Jurkat, Clone E6-1 (cell line): Measurements from ENCODE around the gene PTRH1. TPM values are rescaled to one million over a fixed set of nuclear protein-coding genes. Genes with fewer than 3 reads are reported as not detected.
"Not testable (repeated sequence)": the region's sequence is repeated elsewhere in the genome, so short reads cannot be mapped to it uniquely, and the experiment has no call there.

Source experiments
- DNase-seq: peaks from one replicate; pipeline ENCODE4 v3.0.0-alpha.2; 2011; ENCODE audit warnings: low read depth, low spot score
- H3K4me3 ChIP-seq: 2 replicates; pipeline ENCODE4 v1.5.1; 2011; ENCODE audit warnings: mild to moderate bottlenecking, low read length, control low read depth, moderate library complexity
- polyA plus RNA-seq: library from polyadenylated mRNA; unstranded; fragments of >200 nt; gene quantifications from one replicate; pipeline ENCODE4 v1.2.1, GENCODE V29; 2012; ENCODE audit warnings: missing spikeins; ENCODE audit not compliant: insufficient read length, insufficient read depth

The PTRH1 gene, protein sequence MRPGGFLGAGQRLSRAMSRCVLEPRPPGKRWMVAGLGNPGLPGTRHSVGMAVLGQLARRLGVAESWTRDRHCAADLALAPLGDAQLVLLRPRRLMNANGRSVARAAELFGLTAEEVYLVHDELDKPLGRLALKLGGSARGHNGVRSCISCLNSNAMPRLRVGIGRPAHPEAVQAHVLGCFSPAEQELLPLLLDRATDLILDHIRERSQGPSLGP
- polyA plus RNA-seq: 25.7 TPM

DNA sequence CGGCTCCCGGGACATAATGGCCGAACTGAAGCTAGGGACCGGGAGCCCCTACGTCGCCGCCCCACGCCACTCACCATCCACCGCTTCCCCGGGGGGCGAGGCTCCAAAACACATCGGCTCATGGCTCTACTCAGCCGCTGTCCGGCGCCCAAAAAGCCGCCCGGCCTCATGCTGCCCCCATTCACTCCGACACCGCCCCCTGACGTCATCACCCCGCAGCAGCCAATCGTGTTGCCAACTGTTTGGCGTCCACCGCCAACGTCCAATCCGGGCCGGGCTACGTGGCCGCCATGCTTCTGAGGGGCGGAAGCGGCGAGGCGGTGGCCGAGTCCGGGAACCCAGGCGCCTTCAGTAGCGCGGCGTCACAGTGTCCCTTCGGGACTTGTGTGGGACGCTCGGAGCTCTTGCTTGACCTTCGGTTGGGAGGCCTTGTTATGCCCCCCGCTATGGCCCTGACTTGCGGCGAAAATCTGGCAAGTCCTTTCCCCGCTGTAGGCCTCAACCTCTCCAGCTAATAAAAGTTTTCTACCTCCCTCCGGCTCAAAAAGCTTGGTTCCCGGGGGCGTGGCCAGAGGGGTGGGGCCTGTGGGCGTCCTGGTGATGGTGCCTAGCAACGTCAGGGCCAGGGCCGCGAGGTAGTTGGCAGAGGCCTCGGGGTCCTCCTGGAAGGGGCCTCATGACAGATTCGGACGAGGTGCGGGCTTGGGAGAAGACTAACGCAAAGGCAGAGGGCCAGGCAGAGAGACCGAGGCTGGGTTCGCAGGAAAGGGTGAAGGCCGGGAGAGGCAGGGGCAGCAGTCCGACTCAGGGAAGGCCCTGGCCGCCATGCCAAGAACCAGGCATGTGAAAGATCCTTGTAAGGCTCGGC lies at the start of gene PTRH1, which contains the start of gene TTC16:
Gene PTRH1, minus strand, starts transcription at position 194 of the 868 bp plus-strand sequence. Its CDS starts 24 bp downstream, at position 170.
Gene TTC16, plus strand, starts transcription at position 610 of the 868 bp plus-strand sequence. Its CDS starts 67 bp downstream, at position 677.
- H3K4me3 ChIP-seq: peak within 1 kb of the TSS; percentile 82
- peak; percentile 86 for DNase-seq

DNA sequence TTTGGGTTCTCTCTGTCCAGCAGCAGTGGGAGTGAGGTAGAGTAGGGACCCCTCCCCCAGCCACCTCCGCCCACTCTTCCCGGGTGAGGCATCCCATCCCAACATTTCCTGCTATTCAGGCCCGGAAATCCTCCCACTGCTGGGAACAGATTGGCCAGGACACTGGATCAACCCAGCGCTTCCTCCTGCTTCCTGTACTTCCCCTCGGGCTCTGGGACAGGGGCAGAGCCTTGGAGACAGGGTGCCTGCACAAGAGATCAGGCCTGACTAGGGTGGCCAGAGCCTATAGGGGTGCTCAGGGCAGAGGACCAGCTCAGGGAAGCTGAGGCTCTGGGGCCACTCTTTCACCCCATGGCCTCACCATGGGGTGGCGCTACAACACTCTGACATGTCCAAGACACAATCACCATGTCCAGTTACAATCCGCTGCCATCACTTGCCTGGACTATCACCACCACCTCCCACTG lies 48.5 kb upstream of the PTRH1 start:
- no peak for DNase-seq
- H3K4me3 ChIP-seq: no peak overlapping the region

DNA sequence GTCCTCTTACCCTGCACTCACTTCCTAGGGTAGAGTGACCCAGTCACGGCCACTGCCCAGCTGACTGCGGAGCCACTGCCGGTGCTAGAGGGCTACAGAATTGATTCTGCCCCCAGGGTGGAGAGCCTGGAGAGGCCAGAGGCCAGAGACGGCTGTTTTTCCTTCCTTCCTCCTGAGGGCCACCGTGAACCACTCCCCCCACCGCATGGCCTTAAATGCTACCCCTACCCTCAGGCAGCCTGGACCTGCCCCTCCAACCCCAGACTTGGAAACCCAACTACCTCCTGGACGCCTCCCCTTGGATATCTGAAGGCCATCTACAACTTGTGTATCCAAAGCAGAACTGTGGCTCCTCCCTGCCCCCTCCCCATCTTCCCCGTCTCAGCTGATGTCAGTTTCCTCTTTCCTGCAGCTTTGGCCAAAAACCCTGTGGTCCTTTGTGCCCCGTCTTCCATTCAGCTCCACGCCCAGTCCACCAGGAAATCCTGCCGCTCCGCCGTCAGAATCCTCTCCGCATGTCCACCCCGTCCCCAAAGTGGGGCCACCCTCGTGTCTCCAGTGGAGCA lies 46.7 kb upstream of the PTRH1 start:
- no peak for DNase-seq
- H3K4me3 ChIP-seq: no peak overlapping the region

DNA sequence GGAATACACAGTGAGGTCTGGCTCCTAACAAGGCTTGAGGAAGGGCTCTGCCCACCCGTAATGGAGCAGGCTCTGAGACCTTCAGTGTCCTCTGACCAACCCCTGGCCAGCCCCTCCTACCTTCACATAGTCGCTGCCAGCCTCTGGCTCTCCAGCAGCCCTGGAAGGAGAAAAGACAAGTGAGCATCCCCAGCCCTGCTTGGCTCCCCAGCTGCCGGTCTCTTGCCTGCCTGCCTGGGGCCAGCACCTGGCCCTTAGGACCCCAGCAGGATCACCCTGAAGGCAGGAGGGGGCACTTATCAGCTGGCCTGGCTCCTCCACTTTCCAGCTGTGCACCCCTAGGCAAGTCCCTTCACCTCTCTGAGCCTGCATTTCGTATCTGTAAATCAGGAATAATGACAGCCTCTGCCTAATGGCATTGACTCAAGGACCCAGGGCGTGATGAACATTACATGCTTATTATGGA lies 46.1 kb upstream of the PTRH1 start:
- DNase-seq: no peak
- H3K4me3 ChIP-seq: no peak overlapping the region

DNA sequence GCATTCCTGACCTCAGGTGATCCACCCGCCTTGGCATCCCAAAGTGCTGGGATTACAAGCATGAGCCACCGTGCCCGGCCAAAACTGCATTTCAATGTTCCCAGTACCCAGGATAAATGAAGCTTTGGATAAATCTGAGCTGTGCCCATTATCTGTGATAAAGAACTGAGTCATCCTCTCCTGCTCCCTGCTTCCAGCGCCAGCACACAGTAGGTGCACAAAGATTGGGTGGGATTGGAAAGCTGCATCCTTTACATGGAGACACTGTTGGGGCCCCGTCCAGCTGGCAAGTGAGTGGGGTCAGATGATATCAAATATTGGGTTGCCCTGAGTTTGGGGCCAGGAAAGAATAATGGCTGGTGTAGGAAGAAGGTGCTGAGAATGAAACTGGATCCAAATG lies 45.6 kb upstream of the PTRH1 start:
- no peak for DNase-seq
- H3K4me3 ChIP-seq: no peak overlapping the region

DNA sequence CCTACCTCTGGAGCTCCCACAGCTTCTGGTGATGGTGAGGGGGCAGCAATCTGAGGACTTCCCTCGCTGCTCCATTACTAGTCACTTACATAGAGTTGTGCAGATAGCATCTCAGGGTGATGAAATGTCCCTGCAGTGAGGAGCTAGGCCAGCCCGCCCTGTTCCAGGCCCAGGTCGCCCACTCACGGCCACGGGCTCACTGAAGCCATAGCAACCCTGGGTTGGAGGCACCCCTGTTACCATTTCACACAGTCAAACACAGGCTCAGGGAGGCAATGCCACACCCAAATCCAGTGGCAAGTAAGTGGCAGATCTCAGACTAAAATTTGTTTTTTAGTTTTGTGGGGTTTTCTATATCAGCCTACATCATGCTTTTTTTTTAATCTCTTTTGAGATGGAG lies 43.4 kb upstream of the PTRH1 start:
- DNase-seq: no peak

DNA sequence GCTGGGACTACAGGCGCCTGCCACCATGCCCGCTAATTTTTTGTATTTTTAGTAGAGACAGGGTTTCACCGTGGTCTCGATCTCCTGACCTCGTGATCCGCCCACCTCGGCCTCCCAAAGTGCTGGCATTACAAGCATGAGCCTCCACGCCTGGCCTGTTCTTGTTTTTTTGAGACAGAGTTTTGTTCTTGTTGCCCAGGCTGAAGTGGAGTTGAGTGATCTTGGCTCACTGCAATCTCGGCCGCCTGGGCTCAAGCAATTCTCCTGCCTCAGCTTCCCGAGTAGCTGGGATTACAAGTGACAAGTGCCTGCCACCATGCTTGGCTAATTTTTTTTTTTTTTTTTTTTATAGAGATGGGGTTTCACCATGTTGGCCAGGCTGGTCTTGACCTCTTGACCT lies 41.3 kb upstream of the PTRH1 start:
- DNase-seq, H3K4me3 ChIP-seq: not testable (repeated sequence)

More for the DNA sequence above, 43.4 kb upstream of the PTRH1 start:
- H3K4me3 ChIP-seq: no peak overlapping the region

DNA sequence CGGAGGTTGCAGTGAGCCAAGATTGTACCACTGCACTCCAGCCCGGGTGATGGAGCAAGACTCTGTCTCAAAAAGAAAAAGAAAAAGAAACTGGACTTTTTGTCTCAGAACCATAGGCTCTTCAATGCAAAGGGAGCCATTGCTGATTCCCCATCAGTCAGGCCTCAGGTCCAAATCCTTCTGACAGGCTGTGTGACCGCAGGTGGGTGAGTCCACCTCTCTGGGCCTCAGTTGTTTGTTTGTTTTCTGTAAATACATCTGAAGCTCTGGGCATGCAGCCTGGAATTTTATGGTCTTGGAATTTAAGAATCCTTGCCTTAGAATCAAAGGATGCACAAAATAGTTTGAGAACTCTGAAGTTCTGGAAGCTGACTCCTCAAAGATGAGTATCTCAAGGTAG lies 40.8 kb upstream of the PTRH1 start:
- no peak overlapping the region for H3K4me3 ChIP-seq
- no peak for DNase-seq

DNA sequence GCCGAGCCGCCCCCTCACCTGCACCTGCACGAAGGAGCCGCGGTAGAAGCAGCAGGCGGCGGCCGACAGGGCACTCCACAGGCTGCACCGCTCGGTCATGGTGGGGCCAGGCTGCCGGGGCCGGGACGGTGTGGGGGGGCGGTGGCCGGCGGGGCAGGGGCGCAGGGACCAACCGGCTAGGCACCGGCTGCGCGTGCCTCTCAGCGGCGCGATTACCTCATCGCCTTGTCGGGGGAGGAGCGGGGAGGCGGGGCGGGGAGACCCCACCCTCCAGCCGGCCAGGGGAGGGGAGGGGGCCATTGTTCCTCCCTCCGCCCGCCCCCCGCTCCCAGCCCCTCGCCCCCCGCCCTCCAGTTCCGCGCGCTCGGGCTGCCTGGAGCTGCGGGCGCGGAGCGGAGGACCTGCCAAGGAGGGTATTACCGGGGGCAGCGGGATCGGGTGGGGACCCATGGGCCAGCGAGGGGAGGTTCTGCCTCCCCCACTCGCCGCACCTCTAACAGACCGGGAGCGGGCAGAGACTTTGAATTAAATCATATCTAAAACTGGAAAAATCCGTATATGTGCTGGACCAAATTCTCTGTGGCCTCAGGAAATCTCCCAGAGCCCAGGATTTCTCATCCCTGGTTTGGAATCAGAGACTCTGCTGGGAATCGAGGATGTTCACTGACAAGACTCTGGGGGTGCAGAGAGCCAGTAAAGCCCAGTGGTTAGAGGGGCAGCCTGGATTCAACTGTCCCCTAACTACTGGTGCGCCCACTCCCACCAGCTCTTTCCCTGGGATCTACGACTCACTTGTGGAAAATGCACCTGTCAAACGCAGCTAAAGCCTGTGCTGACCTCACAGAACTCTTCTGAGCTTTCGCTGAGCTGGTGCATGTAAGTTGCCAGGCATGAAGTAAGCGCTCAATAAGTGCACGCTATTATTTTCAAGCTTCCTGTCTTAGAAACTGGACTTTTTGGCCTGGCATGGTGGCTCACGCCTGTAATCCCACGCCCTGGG lies 39.9 kb upstream of the PTRH1 start:
- DNase-seq: no peak
- H3K4me3 ChIP-seq: no peak overlapping the region

DNA sequence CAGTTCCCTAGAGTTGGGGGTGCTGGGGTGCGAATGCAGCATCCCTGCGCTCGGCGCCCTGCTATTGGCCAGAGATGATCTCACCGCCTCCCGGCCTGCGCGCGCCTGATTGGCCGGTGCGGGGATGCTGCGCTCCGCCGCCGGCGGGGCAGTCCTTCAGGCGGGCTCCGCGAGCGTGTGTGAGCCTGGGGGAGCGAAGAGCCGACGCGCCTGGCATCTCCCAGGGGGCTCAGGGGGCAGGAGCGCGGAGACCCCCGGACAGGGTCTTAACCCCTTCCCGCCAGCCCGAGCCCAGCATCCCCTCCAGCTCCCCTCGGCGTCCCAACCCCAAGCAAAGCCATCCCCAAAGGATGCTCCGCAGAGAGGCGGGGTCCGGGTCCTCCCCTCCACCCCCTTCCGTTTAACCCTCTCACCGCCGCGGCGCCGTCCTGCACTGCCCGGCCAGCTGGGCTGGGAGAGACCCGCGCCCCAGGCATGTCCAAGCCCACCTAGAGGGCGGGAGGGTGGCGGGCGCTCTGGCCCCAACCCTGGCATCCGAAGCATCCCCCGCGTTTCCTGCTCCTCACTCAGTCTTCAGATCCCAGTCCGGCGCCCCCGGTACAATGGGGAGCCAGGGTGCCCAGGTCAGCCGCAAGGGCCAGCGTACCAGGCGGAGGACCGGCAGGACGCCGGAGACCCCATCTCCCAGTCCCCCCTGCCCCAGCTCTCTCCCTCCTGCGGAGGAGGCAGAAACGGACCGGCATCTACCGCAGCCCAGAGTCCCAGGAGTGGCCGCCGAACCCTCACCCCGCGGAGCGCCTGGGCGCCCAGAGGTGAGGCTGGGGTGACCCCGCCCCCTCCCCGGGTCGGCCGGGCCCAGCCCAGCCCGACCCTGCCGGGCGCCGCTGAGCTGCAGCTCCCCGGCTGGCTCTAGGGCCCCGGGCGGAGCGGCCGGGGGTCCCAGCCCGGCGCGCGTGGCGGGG lies 38.9 kb upstream of the PTRH1 start:
- no peak for DNase-seq
- H3K4me3 ChIP-seq: no peak overlapping the region

DNA sequence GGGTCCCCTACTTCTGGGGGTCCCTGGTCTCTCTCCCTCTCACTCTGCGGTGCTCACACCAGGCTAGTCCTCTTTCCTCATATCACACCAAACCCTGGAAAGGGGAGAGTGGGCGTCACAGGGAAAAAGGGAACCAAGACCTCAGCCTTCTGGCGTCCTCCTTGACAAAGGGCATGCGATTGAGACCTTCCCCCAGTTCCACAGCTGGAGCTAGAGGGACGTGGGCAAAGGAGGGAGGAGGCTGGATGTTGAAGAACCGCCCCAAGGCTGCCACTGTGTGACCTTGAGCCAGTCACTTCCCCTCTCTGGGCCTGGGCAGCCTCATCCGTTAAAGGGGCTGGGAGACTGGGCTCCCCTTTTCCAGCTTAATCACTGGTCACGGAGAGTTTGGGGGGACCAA lies 38.2 kb upstream of the PTRH1 start:
- H3K4me3 ChIP-seq: no peak overlapping the region
- no peak for DNase-seq

DNA sequence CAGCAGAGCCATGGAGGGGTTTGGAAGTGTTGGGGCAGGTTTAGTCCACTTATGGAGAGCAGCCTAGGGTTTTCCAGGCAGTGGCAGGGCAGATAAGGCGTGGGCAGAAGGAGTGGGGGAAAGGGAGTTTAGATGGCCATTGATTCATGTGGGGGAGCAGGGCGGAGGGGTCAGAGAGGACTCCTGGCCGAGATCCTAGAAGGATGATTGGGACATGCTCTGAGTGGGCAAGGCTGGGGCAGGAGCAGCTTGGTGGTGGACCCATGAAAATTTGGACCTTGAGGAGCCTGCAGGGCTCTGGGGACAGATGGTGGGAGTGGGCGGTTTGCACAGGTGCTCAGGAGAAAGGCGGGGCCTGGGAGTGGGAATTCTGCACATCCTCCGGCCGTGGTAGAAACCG lies 37.7 kb upstream of the PTRH1 start:
- no peak overlapping the region for H3K4me3 ChIP-seq
- no peak for DNase-seq

DNA sequence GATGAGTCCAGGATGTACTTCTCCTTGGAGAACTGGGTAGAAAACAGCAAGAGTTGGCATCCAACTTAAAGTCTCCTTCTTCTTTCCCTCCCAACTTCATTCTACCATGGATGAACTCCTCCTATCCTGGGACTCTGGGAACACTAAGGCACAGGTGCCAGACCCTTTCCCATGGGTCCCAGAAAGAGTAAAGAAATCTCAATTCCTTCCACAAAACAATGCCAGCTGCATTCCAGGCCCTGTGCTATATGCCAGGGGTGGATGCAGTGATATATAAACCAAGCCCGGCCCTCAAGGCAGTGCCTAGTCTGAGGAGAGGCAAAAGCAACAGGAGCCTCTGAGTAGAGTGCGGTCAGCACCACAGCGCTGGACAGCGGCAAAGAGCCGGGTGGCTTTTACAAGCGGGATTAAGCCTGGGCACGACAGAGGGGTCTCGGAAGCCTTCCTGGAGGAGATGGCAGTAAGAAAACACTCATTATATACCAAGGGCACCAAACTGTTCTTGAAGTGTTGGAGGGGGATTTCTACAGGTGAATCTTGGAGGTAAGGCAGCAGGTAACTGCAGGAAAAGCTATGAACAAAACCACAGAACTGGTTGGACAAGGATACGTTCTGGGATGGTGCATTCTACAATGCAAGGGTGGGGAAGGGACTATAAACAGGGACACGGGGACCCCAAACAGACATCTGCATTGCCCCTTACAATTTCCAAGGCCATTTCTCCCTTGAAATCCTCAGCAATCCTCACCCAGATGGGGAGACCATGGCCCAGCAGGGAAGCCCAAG lies 36.0 kb upstream of the PTRH1 start:
- DNase-seq: no peak
- no peak overlapping the region for H3K4me3 ChIP-seq

DNA sequence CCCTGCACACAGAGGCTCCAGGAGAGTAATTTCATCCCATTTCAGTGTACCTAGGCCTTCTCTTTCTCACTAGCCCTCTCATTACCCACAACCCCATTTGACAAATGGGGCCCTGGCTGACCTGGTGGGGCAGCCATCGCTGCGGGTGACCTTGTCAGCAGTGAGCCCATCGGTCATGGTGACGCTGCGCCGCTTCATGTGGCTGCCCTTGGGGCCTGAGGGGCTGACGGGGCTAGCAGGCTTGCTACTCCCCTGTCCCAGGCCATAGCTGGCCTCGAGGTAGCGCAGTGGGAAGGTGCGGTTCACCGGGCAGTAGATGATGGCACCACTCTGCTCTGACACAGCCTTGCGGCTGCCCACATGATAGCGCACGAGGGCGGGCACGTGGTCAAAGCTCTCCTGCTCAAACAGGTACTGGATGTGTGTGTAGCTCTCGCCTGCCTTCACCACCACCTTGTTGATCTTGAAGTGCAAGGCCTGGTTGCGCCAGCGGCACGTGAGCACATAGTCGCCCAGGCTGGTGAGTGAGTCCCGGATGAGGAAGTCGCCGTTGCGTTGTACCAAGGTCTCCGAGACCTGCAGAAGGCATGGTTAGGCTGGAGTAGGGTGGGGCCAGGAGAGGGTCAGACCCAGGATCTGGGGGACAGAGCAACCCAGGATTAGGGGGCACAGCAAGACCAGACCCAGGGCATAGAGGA lies 33.8 kb upstream of the PTRH1 start:
- DNase-seq: no peak

DNA sequence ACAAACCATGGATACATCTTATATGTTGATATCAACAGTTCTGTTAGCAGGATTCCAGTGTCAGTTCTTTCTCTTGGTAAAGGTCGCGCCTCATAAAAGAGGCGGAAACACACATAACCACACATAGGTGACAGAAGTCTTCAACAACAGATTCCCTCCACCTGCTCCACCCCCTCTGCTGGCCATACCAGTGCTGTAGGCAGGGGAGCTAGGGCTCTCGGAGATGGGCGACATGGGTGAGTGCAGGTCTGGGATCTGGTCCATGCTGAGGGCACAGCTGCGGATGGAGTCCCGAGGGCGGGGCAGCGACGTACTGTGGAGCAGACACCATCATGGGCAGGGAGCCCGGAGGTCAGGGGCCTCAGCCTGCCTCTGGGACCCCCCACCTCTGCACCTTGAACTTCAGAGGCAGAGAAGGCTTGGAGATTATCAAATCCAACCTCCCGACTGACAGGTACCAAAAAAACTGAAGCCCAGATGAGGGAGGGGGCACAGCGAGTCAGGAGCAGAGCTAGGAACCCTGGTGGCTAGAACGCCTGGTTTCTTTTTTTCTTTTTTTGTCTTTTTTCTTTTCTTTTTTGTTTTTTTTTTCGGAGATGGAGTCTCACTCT lies 31.6 kb upstream of the PTRH1 start:
- peak; percentile 79 for DNase-seq
- H3K4me3 ChIP-seq: 0 out of 2 replicates have a peak overlapping the region, but pooled peaks have one; percentile 5

More for the DNA sequence above, 33.8 kb upstream of the PTRH1 start:
- no peak overlapping the region for H3K4me3 ChIP-seq
